ENCODE data around the gene NECTIN4. TPM values are rescaled to one million over a fixed set of nuclear protein-coding genes. Genes with fewer than 3 reads are reported as not detected.

The NECTIN4 gene
- total RNA-seq, 4 donors from 2014 or later, result 0.27 to 1.9 TPM; not detected in 2

- H3K27me3 ChIP-seq, result no peaks in the 10 kb centered on the region
- H3K36me3 ChIP-seq, result peaks cover 0 to 21% of the 10 kb centered on the region in 2 donors
- H3K27ac ChIP-seq, result no peak overlapping the region
- WGBS, 2 donors (ENCODE audit: low coverage in 1 of 2), result 74 to 75% methylated on average over 2 of the region's 2 CpGs
- H3K4me3 ChIP-seq, result no peak overlapping the region
- peaks cover 0 to 44% (median 14%) of the 10 kb centered on the region in 3 donors for H3K4me1 ChIP-seq
- no peaks in the 10 kb centered on the region for H3K9me3 ChIP-seq
- no peak for TF ChIP-seq POLR2AphosphoS5 (IDR thresholded peaks at IDR 0.05)
- TF ChIP-seq, protein P1, sequence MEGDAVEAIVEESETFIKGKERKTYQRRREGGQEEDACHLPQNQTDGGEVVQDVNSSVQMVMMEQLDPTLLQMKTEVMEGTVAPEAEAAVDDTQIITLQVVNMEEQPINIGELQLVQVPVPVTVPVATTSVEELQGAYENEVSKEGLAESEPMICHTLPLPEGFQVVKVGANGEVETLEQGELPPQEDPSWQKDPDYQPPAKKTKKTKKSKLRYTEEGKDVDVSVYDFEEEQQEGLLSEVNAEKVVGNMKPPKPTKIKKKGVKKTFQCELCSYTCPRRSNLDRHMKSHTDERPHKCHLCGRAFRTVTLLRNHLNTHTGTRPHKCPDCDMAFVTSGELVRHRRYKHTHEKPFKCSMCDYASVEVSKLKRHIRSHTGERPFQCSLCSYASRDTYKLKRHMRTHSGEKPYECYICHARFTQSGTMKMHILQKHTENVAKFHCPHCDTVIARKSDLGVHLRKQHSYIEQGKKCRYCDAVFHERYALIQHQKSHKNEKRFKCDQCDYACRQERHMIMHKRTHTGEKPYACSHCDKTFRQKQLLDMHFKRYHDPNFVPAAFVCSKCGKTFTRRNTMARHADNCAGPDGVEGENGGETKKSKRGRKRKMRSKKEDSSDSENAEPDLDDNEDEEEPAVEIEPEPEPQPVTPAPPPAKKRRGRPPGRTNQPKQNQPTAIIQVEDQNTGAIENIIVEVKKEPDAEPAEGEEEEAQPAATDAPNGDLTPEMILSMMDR (IDR thresholded peaks at IDR 0.05), result no peak
- no peak for TF ChIP-seq EP300 (IDR thresholded peaks at IDR 0.05)
- no peak for TF ChIP-seq POLR2A (IDR thresholded peaks at IDR 0.05)
- ATAC-seq, result no peak
These were observed 22.2 kb upstream of the NECTIN4 start for GRCh38 chr1:161111527-161111926.

- no peak for ATAC-seq
These were observed 21.8 kb upstream of the NECTIN4 start for GRCh38 chr1:161111117-161111516.

GRCh38 chr1:161106431-161106830 is 17.1 kb upstream of the NECTIN4 start:
- TF ChIP-seq POLR2A (IDR thresholded peaks at IDR 0.05) (no peak), EP300 (IDR thresholded peaks at IDR 0.05) (no peak), POLR2AphosphoS5 (IDR thresholded peaks at IDR 0.05) (no peak)
- TF ChIP-seq, protein P1 (IDR thresholded peaks at IDR 0.05), result no peak
- H3K4me1 ChIP-seq, result no peaks in the 10 kb centered on the region
- WGBS, 2 donors (ENCODE audit: low coverage in 1 of 2), result 100% methylated on average over 1 of the region's 1 CpG
- H3K4me3 ChIP-seq, result no peak overlapping the region
- peaks cover 0 to 25% of the 10 kb centered on the region in 2 donors for H3K36me3 ChIP-seq
- H3K9me3 ChIP-seq, result no peaks in the 10 kb centered on the region
- no peak overlapping the region for H3K27ac ChIP-seq
- ATAC-seq, result no peak
- no peaks in the 10 kb centered on the region for H3K27me3 ChIP-seq

More at GRCh38 chr1:161111117-161111516, 21.8 kb upstream of the NECTIN4 start:
- no peak overlapping the region for H3K4me3 ChIP-seq
- H3K27ac ChIP-seq, result no peak overlapping the region
- no CpG with 5 or more reads among the region's 3 CpGs for WGBS, 2 donors (ENCODE audit: low coverage in 1 of 2)
- no peaks in the 10 kb centered on the region for H3K27me3 ChIP-seq
- peaks cover 0 to 39% (median 10%) of the 10 kb centered on the region in 3 donors for H3K4me1 ChIP-seq
- H3K36me3 ChIP-seq, result peaks cover 0 to 21% of the 10 kb centered on the region in 2 donors
- H3K9me3 ChIP-seq, result no peaks in the 10 kb centered on the region
- TF ChIP-seq EP300 (IDR thresholded peaks at IDR 0.05) (no peak), POLR2AphosphoS5 (IDR thresholded peaks at IDR 0.05) (no peak), POLR2A (IDR thresholded peaks at IDR 0.05) (no peak)
- TF ChIP-seq, protein P1 (IDR thresholded peaks at IDR 0.05), result no peak

GRCh38 chr1:161100556-161100955 is 11.2 kb upstream of the NECTIN4 start:
- 17 to 30% methylated on average over 2 of the region's 2 CpGs for WGBS, 2 donors (ENCODE audit: low coverage in 1 of 2)
- Histone ChIP-seq H3K4me1 (peaks cover 0 to 27% (median 14%) of the 10 kb centered on the region in 3 donors), H3K27ac (no peak overlapping the region), H3K4me3 (no peak overlapping the region), H3K9me3 (no peaks in the 10 kb centered on the region), H3K27me3 (no peaks in the 10 kb centered on the region), H3K36me3 (peaks cover 0 to 32% of the 10 kb centered on the region in 2 donors)
- ATAC-seq, result no peak
- TF ChIP-seq POLR2A (IDR thresholded peaks at IDR 0.05) (no peak), POLR2AphosphoS5 (IDR thresholded peaks at IDR 0.05) (no peak), EP300 (IDR thresholded peaks at IDR 0.05) (no peak)
- TF ChIP-seq, protein P1 (IDR thresholded peaks at IDR 0.05), result no peak

- Histone ChIP-seq H3K27ac (peak overlapping the region in 3 of 4 donors; percentile 59 to 83 (median 73)), H3K4me1 (peaks cover 0 to 27% (median 14%) of the 10 kb centered on the region in 3 donors), H3K36me3 (peaks cover 0 to 32% of the 10 kb centered on the region in 2 donors), H3K27me3 (no peaks in the 10 kb centered on the region), H3K9me3 (no peaks in the 10 kb centered on the region), H3K4me3 (peak overlapping the region in 1 of 2 donors; percentile 68)
- no peak for ATAC-seq
- WGBS, 2 donors (ENCODE audit: low coverage in 1 of 2), result 67 to 86% methylated on average over 2 to 7 of the region's 9 CpGs
- TF ChIP-seq POLR2AphosphoS5 (IDR thresholded peaks at IDR 0.05) (no peak), EP300 (IDR thresholded peaks at IDR 0.05) (no peak), POLR2A (IDR thresholded peaks at IDR 0.05) (no peak)
These were observed 9.9 kb upstream of the NECTIN4 start for GRCh38 chr1:161099090-161099802.

Data from gastroesophageal sphincter (tissue), 4 donors.